Gastrocnemius medialis (tissue), 4 donors: Measurements from ENCODE around the gene ZBTB7C.

ENCODE experiments used
- CTCF ChIP-seq, 5 experiments: fragments of 450-650 bp in 3 of 5; fragments of 200-600 bp in 2 of 5; sonication (generic) in 2 of 5; IDR thresholded peaks in 4 of 5; conservative IDR thresholded peaks in 1 of 5; 1 replicate in 4 of 5; 2 replicates in 1 of 5; pipeline ENCODE4 v1.5.1; 2016 to 2019; ENCODE audit warnings: antibody characterized with exemption in 5 of 5, mild to moderate bottlenecking in 3 of 5, moderate library complexity in 3 of 5
- POLR2A ChIP-seq, 2 donors: fragments of 450-650 bp; IDR thresholded peaks; one replicate each; pipeline ENCODE4 v1.6.1; 2017; ENCODE audit warnings: antibody characterized with exemption in 2 of 2, mild to moderate bottlenecking in 2 of 2, moderate library complexity in 2 of 2

GRCh38 chr18:48193521-48194492 is 215.4 kb downstream of the ZBTB7C start:
- TF ChIP-seq CTCF (IDR thresholded peaks at IDR 0.05 in 4 of 5, conservative IDR thresholded peaks at IDR 0.05 in 1 of 5) = no peak
- no peak for TF ChIP-seq POLR2A (IDR thresholded peaks at IDR 0.05)
